Activated CD4-positive, alpha-beta T cell treated with anti-CD3 and anti-CD28 coated beads for 4 hours (primary cell): Measurements from ENCODE around the gene CDH4.

Experiments used
- DNase-seq, 2 donors: peaks; one replicate each; pipeline ENCODE4 v3.0.0-alpha.2; 2020

CDH4 gene

DNA sequence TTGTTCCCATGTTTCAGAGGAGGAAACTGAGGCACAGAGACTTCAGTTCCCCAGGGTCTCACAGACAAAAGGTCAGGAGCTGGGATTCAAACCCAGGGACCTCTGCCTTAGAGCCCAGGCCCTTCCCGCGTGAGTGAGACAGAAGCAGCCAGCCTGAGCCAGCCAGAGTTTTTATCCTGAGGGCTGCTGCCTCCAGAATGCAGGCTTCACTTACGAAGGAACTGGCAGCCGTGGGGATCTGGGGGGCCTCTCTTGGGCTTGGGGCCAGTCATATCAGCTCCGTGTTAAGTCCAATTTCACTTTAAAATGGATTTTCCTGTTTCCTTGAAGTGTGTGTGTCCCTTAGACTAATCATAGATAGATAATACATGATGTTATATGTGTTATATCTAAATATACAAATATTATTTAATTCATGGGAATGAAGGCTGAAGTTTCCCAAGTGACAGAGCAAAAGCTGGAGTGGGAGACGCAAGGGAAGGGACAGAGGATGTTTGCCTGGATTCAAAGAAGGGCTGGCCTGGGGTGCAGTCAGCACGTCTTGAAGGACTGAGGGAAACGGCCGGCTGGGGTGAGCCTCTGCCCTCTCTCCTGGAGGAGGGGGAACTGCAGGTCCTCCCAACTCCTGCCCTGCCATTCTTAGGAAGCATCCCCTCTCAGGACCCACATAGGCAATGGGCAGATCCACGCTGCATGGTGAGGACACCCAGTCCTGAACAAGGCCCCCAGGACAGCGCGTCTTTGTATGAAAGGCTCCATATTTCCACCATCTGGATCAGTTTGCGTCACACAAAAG lies 320.1 kb downstream of the CDH4 start:
- DNase-seq, result no peak

DNA sequence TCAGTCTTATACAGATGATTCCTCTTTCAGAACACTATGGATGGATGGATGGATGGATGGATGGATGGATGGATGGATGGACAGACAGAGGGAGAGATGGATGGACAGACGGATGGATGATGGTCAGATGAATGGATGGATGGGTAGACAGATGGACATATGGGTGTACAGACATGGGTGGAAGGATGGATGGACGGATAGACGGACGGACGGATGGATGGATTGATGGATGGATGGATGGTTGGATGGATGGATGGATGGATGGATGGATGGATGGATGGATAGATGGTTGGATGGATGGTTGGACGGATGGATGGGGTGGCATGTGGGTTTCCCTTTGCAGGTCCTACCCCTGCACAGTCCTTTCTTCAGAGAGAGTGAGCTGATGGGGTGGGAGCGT lies 320.7 kb downstream of the CDH4 start:
- DNase-seq, result no peak

DNA sequence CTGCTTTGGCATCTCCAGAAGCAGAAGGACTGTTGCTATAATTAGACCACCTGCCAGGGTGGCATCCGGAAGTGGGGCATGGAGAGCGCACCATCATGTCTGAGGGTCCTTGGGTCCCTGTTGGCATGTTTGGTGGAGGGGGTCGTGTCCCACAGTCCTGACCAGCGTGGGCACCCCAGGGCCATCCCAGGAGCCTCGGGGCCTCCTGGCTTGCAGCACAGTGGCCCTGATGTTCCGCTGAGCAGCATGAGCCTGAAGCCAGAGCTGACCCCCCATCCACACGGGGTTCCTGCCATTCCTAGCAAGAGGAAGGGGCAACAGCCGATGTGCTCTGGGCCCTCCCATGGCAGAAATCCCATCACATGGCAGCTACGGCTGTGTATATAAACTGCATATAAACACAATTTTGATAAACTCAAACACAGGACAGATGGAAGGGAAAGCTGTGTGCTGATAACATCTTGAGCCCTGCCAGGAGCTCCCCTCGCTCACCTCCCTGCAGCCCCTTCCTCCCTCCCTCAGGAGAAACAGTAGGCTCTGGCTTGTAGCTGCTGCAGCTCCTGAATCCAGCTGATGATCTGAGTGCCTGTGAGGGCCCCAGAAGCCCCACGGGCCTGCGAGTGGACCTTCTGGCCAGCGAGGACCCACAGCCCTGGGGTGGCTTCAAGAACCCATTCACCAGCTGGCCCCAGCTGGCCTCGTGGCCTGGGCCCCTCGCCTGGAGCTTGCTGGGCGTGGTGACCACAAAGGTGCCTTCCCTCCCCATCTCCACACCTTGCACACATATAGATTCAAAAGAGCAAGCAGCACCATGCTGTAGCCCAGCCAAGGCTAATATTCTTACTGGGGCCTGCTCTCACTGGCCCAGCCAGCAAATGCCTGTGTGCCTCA lies 321.6 kb downstream of the CDH4 start:
- no peak for DNase-seq

DNA sequence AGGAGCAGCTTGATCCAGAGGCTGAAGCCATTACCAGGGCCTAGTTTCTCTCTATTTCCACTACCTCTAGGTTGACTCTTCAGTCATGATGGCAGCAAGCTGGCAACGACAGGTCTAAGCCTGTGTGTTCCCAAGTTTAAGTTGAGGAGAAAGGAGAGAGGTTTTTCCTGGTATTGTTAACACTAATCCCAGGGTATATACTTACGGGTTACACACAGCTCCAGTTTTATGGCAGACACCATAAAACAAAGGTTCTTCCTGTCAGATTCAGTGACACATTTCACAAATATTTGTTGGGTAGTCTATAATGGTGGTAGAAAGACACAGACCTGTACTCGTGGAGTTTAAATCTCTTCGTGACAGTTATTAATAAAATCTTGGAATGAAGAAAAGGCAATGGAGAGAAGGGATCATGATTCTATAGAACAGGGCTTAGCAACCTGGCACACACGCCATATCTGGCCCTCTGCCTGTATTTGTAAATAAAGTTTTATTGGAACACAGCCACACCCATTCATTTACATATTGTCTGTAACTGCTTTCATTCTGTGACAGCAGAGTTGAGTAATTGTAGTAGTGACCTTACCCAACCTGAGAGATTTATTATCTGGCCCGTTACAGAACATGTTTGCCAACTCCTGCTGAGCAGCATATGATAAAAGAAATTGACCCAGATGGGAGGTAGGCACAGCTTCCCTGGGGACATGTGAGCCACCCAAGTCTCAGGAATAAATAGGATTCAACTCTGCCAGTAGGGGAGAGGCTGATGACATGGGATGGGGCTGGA lies 323.3 kb downstream of the CDH4 start:
- no peak for DNase-seq

DNA sequence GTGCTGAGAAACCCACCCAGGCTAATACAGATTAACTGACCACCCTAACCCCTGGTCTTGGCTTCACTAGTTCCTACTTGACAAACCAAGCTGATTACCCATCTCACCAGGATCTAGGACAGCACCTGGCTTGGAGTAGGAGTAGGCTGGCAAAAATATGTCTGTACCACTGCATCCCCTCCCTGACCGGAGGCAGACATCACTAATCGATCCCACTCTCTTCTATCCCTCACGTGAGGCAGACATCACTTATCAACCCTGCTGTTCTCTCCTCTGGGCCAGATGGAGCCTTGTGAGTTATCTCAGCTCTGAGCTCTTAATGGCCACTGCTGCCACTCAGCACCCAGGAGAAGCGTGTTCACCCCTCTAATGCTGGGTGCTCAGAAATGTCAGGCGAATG lies 324.3 kb downstream of the CDH4 start:
- DNase-seq, result no peak

DNA sequence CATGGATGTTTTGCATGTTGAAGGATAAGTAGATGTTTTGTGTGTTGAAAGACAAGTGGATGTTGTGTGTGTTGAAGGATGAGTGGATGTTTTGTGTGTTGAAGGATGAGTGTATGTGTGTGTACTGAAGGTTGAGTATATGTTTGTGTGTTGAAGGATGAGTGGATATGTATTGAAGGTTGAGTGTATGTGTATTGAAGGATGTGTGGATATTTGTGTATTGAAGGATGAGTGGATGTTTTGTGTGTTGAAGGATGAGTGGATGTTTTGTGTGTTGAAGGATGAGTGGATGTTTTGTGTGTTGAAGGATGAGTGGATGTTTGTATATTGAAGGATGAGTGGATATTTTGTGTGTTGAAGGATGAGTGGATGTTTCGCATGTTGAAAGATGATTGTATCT lies 325.0 kb downstream of the CDH4 start:
- DNase-seq, result no peak

DNA sequence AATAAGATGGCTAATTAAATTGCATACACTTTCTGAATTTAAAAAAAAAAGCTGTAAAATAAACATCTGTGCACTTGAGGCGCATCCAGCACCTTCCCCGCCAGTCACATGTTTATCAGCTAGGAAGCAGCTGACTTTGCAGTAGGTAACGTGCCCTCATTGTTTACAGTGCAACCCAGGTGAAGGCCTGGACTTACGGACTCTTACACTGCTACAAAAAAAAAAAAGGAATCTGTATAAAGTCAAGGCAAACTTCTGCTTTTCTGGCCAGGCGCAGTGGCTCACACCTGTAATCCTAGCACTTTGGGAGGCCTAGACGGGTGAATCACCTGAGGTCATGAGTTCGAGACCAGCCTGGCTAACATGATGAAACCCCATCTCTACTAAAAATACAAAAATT lies 327.8 kb downstream of the CDH4 start:
- DNase-seq, result no peak

DNA sequence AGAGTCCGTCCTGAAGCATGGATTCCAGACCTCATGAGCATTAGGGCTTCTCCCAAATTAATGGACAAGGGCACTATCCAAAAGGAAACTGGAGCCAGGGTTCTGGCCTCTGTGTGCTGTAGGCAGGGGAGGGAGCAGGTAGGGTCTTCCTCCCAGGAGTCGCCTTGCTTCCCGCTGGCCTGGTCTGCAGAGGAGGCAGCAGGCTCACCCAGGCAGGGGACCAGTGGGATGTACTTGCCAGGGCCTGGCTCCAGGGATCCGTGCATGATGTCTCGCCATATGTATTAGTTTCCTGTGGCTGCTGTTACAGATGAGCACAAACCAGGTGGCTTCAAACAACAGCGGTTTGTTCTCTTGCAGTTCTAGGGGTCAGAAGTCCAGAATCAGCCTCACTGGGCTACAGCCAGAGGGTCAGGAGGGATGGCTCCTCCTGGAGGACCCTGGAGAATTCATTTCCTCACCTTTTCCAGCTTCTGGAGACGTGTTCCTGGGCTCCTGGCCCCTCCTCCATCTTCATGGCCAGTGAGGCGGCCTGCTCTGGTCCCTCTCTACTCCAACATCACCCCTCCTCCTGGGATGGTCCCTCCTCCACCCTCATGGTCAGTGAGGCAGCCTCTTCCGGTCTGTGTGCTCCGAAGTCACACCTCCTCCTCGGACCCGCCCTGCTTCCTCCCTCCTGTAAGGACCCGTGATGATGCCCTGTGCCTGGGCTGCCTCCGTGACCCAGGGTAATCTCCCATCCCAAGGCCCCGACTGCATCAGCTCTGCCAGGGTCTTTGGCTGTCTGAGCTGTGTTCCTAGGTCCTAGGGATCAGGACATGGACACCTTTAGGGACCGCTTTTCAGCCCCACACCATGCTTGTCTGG lies 329.1 kb downstream of the CDH4 start:
- no peak for DNase-seq

DNA sequence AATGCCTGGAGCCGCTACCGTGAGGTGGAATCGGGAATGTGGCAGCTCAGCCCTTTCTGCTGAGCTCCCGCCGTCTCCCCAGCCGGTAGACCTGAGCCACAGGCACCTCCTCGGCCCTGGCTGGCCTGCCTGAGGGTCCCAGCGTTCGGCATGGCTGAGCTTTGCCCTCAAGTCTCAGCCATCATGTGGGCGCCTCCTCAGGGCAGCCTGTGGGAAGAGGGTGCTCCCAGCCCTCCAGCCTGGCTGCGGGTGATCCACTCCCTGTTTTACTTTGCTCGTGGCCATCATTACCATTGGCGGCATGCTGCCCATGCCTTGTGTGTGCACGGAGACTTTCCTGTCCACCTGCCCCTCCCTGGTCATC lies 329.7 kb downstream of the CDH4 start:
- DNase-seq, result no peak

DNA sequence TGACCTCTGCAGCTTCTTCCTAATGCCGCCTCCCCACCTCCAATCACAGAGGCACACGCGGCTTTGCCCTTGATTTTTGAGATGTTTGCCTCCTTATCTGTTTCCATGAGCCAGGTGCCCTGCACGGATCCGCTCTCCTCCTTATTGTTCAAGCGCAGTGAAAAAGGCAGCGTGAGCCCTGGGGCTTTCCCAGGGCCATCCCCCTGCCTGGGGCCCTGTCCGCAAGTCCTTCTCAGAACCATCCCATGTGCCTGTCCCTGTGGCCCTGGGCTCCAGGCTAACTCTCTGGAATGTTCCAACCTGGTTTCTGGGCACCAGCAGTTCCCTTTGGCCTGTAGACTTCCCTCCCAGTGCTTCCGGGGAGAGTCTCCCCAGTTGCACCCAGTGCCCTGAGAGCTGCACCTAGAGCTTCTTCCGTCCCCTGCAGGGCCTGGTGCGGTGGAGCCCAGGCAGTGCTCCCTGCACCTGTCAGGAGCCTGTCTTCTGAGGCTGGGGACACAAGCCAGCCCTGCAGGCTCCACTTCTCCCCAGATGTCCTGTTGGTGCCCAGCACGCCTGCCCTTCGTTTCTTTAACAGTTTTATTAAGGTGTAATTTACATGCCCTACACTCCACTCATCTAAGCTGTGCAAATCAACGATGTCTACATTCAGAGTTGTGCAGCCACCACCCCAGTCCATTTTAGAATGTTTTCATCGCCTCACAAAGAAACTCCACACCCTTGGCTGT lies 330.3 kb downstream of the CDH4 start:
- no peak for DNase-seq

DNA sequence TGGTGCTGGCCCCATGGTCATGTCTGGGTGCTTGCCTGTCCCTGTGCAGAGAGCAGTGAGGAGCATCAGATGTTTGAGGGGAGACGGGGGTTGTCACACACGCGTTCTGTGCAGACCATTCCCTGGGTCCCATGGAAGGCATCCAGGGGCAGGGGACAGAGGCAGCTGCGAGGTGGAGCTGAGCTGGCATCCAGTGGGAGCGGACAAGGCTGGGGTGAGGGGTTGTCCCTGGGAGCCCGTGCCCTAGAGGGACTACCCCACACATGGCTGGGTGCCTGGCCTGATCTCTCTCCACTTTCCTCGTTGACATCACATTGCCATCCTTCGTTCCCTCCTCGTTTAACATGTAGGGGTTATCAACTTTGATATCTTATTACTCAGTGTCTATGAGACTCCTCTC lies 331.3 kb downstream of the CDH4 start:
- no peak for DNase-seq

DNA sequence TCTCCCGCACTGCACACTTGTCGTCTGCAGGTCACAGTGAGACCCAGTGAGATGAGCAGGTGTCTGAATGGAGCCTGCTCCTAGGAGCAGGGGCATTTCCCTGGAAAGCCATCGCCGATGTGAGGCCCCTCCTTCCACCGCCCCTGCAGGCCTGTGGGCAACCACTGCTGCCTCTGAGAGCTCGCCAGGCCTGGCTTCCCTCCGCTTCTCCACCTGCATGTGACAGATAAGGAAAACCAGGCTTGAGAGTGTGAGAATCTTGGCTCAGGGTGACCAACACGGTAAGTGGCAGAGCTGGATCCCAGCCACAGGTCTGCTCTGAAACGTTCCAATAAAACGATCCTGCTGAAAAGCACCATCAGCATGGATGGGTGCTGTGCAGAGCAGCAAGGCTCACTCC lies 332.8 kb downstream of the CDH4 start:
- DNase-seq, result no peak

DNA sequence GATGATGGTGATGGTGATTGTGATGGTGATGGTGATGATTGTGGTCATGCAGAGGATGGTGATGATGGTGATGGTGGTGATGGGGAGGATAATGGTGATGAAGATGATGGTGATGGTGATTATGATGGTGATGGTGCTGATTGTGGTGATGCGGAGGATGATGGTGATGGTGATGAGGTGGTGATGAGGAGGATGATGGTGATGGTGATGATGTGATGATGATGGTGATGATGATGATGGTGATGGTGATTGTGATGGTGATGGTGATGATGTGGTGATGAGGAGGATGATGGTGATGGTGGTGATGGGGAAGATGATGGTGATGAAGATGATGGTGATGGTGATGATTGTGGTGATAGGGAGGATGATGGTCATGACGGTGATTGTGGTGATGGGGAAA lies 333.7 kb downstream of the CDH4 start:
- DNase-seq, result no peak

DNA sequence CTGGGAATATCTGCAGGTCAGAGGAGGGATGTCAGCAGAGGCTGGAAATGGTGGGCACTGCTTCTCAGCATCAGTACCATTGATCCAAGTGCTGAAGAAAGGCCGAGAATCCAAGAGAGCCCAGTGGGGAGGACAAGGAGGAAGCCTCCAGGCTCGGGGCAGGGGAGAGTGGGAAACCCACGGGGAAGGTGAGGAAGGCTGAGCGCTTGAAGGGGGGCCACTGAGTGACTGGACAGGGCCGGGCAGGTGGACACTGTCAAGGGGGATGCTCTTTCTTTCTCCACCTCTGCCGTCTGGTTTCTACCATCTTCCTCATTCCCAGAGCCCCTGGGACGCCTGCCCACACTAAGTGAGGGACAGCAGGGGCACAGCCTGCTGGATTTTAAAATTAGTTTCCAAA lies 335.0 kb downstream of the CDH4 start:
- DNase-seq, result no peak

DNA sequence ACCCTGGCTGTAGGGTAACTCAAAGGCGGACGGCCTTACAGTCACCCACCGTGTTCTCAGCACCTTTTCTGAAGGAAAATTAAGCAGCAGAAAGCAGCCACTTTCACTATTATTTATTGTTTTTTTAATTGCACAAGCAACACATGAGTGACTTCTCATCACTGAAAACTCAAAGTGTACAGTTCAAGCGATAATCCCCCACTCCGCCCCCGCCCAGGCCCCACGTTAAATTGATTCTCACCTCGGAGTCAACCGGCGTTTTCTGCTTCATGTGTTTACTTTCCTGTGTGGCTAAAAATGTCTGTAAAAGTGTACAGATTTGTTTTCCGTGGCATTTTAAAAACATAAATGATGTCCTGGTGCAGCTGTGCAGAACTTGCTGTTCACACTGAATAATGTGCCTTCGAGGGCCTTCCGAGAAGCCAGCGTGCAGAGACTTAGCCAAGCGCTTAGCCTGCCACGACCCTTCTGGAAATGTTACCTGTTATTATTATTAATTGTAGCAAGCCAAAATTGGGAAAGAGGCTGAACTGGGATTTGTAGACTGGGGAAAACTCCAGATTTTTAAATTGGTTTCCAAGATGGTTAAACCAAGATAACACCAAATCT lies 335.7 kb downstream of the CDH4 start:
- DNase-seq, result no peak

DNA sequence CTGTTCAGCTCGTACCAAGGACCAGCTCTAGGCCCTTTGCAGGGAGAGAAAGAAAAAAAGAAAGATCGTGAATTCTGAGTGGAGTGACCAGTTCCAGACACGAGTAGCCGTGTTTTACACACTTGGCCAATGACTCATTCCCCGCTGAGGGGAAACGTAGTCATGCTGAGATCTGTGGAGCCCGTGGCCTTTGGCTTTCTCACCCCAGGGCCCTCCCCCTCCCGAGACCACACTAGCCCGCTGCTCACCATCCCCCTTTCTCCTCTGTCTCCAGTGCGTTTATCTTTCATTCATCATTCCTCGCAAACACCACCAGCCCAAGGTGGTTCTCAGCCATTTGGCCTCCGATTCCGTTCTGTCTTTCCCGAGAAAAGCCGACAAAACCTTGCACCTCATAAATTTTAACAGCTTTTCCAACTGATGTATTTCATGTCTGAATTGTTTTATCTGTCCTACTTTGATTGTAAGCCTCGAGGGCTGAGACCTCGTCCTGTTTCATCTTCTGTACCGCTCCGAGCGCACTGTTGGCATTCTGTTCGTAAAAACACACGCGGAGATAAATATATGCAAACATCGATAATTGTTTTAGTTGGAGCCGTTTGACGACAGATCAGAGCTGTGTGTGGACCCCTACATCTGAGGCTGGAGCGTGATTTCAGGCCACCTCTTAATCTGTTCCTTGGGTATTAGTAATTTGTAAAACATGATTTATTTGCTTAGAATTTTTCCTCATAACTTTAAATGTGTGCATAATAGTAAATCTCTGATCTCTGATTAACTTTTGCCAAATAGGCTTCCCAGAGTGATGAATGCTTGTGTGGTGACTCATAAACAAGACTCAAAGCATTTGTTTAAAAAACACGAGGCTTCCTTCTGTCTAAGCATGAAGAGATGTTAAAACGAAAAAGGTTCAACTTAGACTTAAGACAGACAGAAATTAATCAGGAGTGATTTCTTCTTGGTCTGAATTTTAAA lies 336.6 kb downstream of the CDH4 start:
- no peak for DNase-seq

DNA sequence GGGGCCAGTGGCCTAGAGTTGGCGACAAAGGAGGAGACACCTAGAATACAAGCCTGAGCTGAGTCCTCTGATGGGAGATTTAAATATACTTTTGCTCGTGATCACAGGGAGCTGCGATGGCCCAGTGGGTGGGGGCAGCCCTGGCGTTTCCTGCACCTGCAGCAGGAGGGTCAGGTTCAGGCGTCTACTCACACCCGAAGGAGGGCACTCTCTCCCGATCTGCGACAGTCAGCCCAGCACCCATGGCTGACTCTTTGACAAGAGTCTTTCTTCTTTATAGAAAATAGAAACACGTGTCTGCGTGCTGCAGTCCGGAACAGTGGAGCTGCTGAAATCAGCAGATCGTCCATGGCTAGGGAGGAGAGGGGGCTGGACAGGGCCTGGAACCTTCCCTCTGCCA lies 338.2 kb downstream of the CDH4 start:
- DNase-seq, result no peak

DNA sequence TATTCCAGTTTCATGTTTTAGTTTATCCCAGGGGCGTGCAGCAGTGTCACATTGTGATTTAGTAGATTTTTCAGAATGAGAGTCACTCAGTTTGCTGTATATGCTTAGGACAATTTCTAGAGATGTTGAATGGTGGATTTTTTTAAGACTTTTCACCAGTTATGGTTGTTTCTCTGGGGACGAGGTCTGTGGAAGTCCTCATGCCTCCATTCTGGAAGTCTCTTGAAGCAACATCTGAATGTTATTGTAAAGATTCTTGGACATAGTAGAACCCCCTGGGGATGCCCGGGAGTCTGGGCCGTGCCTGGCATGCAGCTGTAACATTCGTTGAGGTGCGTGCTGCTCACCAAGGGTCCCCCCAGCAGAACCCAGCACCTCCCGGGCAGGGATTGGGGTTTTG lies 341.5 kb downstream of the CDH4 start:
- DNase-seq, result no peak

DNA sequence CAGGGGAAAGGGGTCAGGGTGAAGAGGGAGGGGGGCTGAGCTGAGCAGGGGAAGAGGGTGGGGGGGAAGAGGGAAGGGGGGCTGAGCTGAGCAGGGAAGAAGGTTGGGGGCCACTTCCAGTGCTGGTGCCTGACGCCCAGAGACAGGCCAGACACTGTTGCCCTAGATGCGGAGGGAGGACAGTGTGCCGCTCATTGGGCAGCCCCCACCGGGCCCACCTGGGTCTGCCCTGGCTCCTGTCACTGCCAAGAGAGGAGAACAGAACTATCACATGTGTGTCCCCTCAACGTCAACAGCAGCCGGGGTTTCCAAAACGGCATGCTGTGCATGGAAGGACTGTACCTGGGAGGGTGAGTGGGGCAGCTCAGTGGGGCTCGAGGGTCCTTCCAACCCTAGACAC lies 342.1 kb downstream of the CDH4 start:
- no peak for DNase-seq

DNA sequence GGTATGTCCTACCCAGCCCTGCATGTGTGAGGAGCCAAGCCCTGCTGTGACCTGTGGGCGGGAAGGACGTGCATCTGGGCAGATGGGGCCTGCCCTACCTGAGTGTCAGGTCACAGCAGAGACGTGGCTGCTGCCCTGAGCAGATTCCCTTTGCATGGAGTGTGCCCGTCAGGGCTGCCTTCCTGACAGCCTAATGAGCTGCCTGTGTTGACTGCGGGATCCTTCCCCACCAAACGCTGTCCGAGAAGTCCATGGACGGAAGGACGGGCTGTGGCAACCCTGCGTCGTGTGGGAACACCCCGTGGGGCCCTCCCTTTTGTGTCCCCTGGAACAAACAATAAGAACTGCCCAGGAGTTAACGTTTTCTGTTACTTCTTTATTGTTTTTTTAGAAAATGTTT lies 343.2 kb downstream of the CDH4 start:
- no peak for DNase-seq
